ENCODE results near the gene IL4. TPM values are rescaled to one million over a fixed set of nuclear protein-coding genes. Genes with fewer than 3 reads are reported as not detected.
A peak's percentile ranks its signal among the peaks of the same experiment; 100 is the strongest.

IL4 gene
- total and polyA plus RNA-seq, 2 of the 13 experiments (the other 11 are each of a cell fraction or from before 2014, with no cell fraction given): not detected

GRCh38 chr5:132661231-132662003 is 12.4 kb upstream of the IL4 start (continued):
- TF ChIP-seq GMEB2 (CRISPR knock-in tag; IDR thresholded peaks at IDR 0.05; ENCODE audit: low read depth): no peak
- TF ChIP-seq ZNF333 (CRISPR knock-in tag; IDR thresholded peaks at IDR 0.05; ENCODE audit: borderline replicate concordance): no peak
- no peak for TF ChIP-seq MAFG (CRISPR knock-in tag; IDR thresholded peaks at IDR 0.05)
- no peak for TF ChIP-seq ZNF337 (CRISPR knock-in tag; IDR thresholded peaks at IDR 0.05; ENCODE audit: borderline replicate concordance, low read depth)
- TF ChIP-seq CHCHD3 (CRISPR knock-in tag; IDR thresholded peaks at IDR 0.05): no peak
- TF ChIP-seq ZNF460 (CRISPR knock-in tag; IDR thresholded peaks at IDR 0.05; ENCODE audit: borderline replicate concordance): no peak
- TF ChIP-seq RFX3 (CRISPR knock-in tag; IDR thresholded peaks at IDR 0.05): no peak
- no peak for TF ChIP-seq SSRP1 (CRISPR knock-in tag; IDR thresholded peaks at IDR 0.05)
- no peak for TF ChIP-seq ZNF253 (CRISPR knock-in tag; IDR thresholded peaks at IDR 0.05; ENCODE audit: borderline replicate concordance)
- no peak for TF ChIP-seq PHF8 (CRISPR knock-in tag; IDR thresholded peaks at IDR 0.05)
- no peak for TF ChIP-seq REXO4 (CRISPR knock-in tag; IDR thresholded peaks at IDR 0.05; ENCODE audit: borderline replicate concordance)
- TF ChIP-seq IRF2 (CRISPR knock-in tag; IDR thresholded peaks at IDR 0.05): no peak
- no peak for TF ChIP-seq ZNF580 (CRISPR knock-in tag; IDR thresholded peaks at IDR 0.05; ENCODE audit: borderline replicate concordance, low read depth)
- no peak for TF ChIP-seq ZNF142 (CRISPR knock-in tag; IDR thresholded peaks at IDR 0.05)
- no peak for TF ChIP-seq PITX1 (CRISPR knock-in tag; IDR thresholded peaks at IDR 0.05)
- TF ChIP-seq ZNF350 (CRISPR knock-in tag; IDR thresholded peaks at IDR 0.05; ENCODE audit: borderline replicate concordance, low read depth): no peak
- TF ChIP-seq ZNF512B (CRISPR knock-in tag; IDR thresholded peaks at IDR 0.05; ENCODE audit: borderline replicate concordance): no peak
- TF ChIP-seq DNMT1 (CRISPR knock-in tag; IDR thresholded peaks at IDR 0.05): no peak
- TF ChIP-seq NAIF1 (CRISPR knock-in tag; IDR thresholded peaks at IDR 0.05; ENCODE audit: borderline replicate concordance): no peak
- peak; percentile 46 for TF ChIP-seq ZFX (CRISPR knock-in tag; IDR thresholded peaks at IDR 0.05; ENCODE audit: low read depth)

Measured in HepG2 (cell line).